ENCODE data around the gene CLPSL1. TPM values are rescaled to one million over a fixed set of nuclear protein-coding genes. Genes with fewer than 3 reads are reported as not detected.
A peak's percentile ranks its signal among the peaks of the same experiment; 100 is the strongest.

The CLPSL1 gene
- total RNA-seq, 4 donors from 2014 or later = not detected

DNA sequence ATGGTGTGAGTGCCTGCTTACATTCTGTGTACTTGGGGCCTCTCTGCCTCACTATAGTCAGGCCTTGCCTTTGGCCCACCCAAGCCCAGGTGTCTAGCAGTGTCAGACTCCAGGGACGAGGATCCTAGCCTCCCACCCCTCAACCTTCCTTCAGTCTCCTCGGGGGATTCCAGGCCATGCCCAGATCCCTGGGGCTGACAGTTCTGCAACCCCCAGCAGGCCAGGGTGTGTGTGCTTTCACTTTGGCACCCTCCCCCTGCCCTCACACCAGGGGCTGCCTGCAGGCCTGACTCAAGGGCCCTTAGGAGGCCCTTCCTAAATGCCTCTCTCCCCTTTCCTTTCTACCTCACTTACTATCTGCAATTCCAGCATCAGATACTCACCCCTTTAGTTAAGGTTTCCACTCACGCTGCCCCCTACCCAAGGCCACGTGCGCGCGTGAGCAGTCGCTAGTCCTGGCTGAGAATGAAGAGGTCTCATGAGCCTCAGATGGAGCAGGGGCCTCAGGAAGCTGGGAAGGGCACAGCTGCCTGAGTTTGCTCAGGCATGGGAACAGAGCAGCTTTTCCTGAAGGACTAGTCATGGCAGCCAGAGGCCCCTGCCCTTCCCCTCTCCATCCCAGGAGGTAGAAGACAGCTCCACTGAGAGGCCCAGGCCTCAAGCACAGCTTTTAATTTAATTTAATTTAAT, 17.2 kb downstream of the CLPSL1 start:
- Histone ChIP-seq H3K9me3 (no peaks in the 10 kb centered on the region), H3K4me1 (no peaks in the 10 kb centered on the region), H3K27ac (no peak overlapping the region), H3K4me3 (no peak overlapping the region), H3K27me3 (peaks cover 36% of the 10 kb centered on the region), H3K36me3 (no peaks in the 10 kb centered on the region)
- TF ChIP-seq EP300 (IDR thresholded peaks at IDR 0.05) = no peak
- TF ChIP-seq, protein P1, sequence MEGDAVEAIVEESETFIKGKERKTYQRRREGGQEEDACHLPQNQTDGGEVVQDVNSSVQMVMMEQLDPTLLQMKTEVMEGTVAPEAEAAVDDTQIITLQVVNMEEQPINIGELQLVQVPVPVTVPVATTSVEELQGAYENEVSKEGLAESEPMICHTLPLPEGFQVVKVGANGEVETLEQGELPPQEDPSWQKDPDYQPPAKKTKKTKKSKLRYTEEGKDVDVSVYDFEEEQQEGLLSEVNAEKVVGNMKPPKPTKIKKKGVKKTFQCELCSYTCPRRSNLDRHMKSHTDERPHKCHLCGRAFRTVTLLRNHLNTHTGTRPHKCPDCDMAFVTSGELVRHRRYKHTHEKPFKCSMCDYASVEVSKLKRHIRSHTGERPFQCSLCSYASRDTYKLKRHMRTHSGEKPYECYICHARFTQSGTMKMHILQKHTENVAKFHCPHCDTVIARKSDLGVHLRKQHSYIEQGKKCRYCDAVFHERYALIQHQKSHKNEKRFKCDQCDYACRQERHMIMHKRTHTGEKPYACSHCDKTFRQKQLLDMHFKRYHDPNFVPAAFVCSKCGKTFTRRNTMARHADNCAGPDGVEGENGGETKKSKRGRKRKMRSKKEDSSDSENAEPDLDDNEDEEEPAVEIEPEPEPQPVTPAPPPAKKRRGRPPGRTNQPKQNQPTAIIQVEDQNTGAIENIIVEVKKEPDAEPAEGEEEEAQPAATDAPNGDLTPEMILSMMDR (IDR thresholded peaks at IDR 0.05) = no peak
- TF ChIP-seq POLR2A (IDR thresholded peaks at IDR 0.05) = no peak
- no peak for TF ChIP-seq POLR2AphosphoS5 (IDR thresholded peaks at IDR 0.05)
- ATAC-seq = no peak
- 50 to 80% methylated on average over 2 to 7 of the region's 8 CpGs for WGBS, 2 donors (ENCODE audit: low coverage in 1 of 2)

GRCh38 chr6:35798706-35799105, 17.9 kb downstream of the CLPSL1 start:
- Histone ChIP-seq H3K36me3 (no peaks in the 10 kb centered on the region), H3K9me3 (no peaks in the 10 kb centered on the region), H3K27me3 (peaks cover 39% of the 10 kb centered on the region), H3K4me3 (no peak overlapping the region), H3K4me1 (no peaks in the 10 kb centered on the region), H3K27ac (no peak overlapping the region)
- WGBS, 2 donors (ENCODE audit: low coverage in 1 of 2) = 51 to 76% methylated on average over 4 to 5 of the region's 5 CpGs
- no peak for ATAC-seq
- no peak for TF ChIP-seq EP300 (IDR thresholded peaks at IDR 0.05)
- no peak for TF ChIP-seq POLR2AphosphoS5 (IDR thresholded peaks at IDR 0.05)
- TF ChIP-seq POLR2A (IDR thresholded peaks at IDR 0.05) = no peak
- TF ChIP-seq, protein P1 (IDR thresholded peaks at IDR 0.05) = no peak

DNA sequence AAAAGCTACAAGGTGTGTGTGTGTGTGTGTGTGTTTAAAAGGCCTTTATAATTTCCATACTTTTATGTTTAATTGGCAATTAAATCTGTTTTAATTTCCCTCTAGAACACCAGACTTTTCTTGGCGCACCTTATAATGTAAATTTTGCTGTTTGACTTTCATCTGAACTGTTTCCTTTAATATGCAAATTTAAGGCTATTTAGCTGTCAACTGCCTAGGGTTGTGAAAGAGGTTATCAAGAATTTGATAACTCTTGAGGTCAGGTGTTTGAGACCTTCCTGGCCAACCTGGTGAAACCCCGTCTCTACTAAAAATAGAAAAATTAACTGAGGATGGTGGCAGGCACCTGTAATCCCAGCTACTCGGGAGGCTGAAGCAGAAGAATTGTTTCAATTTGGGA, 20.3 kb downstream of the CLPSL1 start:
- no peak overlapping the region for H3K4me3 ChIP-seq
- peaks cover 48% of the 10 kb centered on the region for H3K27me3 ChIP-seq
- ATAC-seq = no peak
- peaks cover 0 to 7% (median 0%) of the 10 kb centered on the region in 3 donors for H3K4me1 ChIP-seq
- H3K36me3 ChIP-seq = no peaks in the 10 kb centered on the region
- no peak for TF ChIP-seq POLR2A (IDR thresholded peaks at IDR 0.05)
- TF ChIP-seq, protein P1 (IDR thresholded peaks at IDR 0.05) = no peak
- TF ChIP-seq EP300 (IDR thresholded peaks at IDR 0.05) = no peak
- no peak for TF ChIP-seq POLR2AphosphoS5 (IDR thresholded peaks at IDR 0.05)
- H3K27ac ChIP-seq = no peak overlapping the region
- H3K9me3 ChIP-seq = no peaks in the 10 kb centered on the region
- WGBS, 2 donors (ENCODE audit: low coverage in 1 of 2) = 53 to 72% methylated on average over 3 of the region's 3 CpGs

- H3K4me1 ChIP-seq = peaks cover 0 to 7% (median 0%) of the 10 kb centered on the region in 3 donors
- peak; percentile 60 for ATAC-seq
- no peaks in the 10 kb centered on the region for H3K36me3 ChIP-seq
- no peaks in the 10 kb centered on the region for H3K9me3 ChIP-seq
- H3K27ac ChIP-seq = no peak within 1 kb of the TSS
- 0 to 6% methylated on average over 3 to 6 of the region's 40 CpGs for WGBS, 2 donors (ENCODE audit: low coverage in 1 of 2)
- peak within 1 kb of the TSS in 1 of 2 donors; percentile 8 for H3K4me3 ChIP-seq
- TF ChIP-seq POLR2AphosphoS5 (IDR thresholded peaks at IDR 0.05) = no peak
- H3K27me3 ChIP-seq = peaks cover 59% of the 10 kb centered on the region
Measured at GRCh38 chr6:35804996-35805736, 24.3 kb downstream of the CLPSL1 start, which contains the start of gene LHFPL5. Gene LHFPL5, plus strand, starts transcription at chr6:35805352. Its CDS starts 319 bp downstream, at chr6:35805671.

- Histone ChIP-seq H3K9me3 (no peaks in the 10 kb centered on the region), H3K36me3 (no peaks in the 10 kb centered on the region), H3K27ac (no peak overlapping the region), H3K4me1 (peaks cover 0 to 7% (median 0%) of the 10 kb centered on the region in 3 donors), H3K27me3 (peaks cover 65% of the 10 kb centered on the region), H3K4me3 (no peak overlapping the region)
- 14 to 32% methylated on average over 3 of the region's 3 CpGs for WGBS, 2 donors (ENCODE audit: low coverage in 1 of 2)
- no peak for ATAC-seq
- no peak for TF ChIP-seq POLR2AphosphoS5 (IDR thresholded peaks at IDR 0.05)
- no peak for TF ChIP-seq EP300 (IDR thresholded peaks at IDR 0.05)
- TF ChIP-seq, protein P1 (IDR thresholded peaks at IDR 0.05) = no peak
- no peak for TF ChIP-seq POLR2A (IDR thresholded peaks at IDR 0.05)
Measured at GRCh38 chr6:35808688-35809087, 27.9 kb downstream of the CLPSL1 start.

Data from gastroesophageal sphincter (tissue), 4 donors.